Activated effector memory CD4-positive, alpha-beta T cell treated with Interleukin-2 at 50 U/mL for 16 hours (primary cell): ENCODE results near the gene FIBCD1.
"Not testable (repeated sequence)": the region's sequence is repeated elsewhere in the genome, so short reads cannot be mapped to it uniquely, and the experiment has no call there.

ENCODE experiments used
- DNase-seq: peaks from one replicate; pipeline ENCODE4 v3.0.0-alpha.2; 2020

The FIBCD1 gene

DNA sequence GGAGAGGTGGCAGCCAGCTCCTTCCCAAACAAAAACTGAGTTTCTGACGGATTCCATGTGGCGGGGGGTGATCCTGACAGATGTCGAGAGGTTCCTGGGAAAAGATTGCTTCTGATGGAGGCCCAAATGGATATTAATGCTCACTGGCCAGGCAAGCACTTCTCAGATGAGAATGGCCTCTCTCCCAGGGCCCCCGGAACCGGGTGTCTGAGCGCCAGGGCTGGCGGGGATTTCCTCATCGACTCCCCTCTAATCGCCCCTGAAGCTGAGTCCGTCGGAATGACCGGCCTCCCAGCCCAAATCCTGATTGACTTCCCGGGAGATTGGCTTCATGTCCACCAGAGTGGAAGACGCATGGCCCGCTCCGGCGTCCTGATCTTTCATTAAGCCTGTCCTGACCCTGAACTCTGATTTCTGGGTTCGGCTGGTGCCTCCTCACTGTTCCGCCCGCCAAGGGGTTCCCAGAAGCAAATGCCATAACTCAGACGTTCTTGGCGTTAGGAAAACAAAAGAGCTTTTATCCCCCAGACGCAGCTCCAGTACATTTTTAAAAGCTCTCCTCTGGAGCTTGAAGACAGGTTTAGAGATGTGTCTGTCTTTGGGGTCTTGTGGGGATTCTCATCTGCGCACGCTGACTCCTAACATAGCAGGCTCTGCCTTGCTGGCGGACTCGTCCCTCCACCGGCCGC, 17.6 kb downstream of the FIBCD1 start:
- DNase-seq = no peak

DNA sequence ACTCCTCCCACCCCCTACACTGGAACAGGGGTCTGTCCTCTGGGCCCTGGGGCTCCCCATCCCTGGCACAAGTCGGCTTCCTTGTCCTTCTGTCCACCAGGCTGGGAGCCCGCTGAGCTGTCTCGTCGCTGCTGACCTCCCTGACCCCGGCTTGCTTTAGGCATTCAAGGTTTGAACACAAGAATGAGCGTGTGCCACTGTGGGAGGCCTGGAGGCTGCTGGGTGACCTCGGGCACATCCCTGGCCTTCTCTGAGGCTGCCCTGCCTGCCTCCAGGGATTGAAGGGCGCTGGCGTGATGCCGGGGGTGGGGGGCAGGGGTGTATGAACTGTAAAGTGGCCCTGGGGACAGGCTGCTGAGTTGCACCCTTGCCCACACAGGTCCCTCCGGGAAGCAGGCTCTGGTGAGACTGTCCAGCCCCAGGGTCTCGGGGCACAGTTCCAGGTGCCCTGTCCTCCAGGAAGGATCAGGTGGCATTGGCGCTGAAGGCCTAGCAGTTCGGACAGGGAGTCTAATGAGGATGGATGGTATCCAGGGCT, 18.2 kb downstream of the FIBCD1 start:
- no peak for DNase-seq

DNA sequence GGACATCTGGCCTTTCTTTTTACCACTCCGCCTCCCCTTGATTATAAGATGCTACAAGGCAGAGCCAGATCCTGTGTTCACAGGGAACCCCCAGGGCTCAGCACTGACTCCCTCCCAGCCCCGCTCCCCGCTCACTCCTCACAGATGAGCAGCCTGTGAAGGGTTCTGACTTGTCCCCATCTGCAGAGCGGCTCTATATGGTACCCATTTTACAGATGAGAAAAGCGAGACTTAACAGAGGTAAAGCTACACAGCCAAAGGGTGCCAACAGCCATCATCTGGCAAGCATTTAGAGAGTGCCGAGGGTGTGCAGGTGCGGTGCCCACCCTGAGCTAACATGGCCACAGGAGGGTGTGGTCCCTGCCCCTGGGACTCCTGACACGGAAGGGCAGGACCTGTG, 18.8 kb downstream of the FIBCD1 start:
- DNase-seq = no peak

DNA sequence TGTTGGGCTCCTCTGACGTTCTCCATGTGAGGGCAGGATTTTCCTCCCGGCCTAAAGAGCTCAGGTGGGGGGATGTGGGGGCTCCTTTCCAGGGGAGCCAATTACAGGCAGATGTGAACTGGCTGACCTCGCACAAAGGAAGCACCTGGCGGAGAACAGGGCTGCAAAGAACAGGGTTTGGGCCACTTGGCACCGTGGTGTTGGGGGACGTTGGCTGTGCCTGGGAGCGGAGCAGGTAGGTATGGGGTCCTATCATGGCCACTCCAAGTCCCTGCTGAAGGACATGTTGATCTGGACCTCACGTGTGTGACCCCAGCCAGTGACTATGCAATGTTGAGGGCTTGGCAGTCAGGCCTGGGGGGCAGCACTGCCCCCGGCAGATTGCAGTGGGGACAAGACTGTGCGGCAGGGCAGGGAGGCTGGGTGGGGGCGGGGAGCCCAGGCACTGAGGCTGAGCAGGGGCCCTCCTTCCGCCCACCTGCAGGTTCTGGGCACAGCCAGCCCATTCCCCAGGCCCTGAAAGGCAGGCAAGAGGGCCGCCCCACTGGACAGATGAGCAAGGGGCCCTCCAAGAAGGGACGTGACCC, 19.4 kb downstream of the FIBCD1 start:
- no peak for DNase-seq

DNA sequence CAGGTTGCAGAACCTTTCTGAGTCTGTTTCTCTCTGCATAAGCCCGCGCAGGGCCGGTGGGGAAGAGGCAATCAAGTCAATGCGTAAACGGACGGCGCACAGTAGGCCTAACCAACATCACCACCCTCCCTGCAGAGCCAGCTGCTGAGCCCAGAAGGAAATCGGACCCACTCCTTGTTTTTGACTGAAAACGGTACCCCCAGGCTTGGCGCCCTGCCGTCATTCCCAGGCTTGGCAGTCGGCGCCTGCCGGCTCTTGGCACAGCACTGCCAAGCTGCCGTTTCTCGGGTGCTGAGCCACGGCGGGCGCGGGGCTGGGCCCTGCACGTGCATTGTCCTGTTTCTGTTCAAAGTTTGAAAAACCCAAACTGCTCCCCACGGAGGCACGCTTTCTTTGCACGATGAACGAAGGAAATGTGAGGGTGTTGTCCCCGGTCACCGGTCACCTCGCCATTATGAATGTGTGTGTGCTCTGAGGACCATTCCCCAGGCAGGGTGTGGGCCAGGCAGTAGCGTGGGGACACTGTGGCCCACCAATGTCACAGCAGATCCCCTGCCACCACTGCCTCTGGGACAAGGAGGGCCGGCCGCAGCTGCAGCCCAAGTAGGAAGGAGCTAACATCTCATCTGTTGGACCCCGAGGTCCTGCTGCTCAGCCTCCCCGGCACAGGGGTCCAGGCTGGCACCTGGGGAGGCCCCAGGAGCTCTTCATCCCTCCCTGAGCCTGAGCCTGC, 20.1 kb downstream of the FIBCD1 start:
- no peak for DNase-seq

DNA sequence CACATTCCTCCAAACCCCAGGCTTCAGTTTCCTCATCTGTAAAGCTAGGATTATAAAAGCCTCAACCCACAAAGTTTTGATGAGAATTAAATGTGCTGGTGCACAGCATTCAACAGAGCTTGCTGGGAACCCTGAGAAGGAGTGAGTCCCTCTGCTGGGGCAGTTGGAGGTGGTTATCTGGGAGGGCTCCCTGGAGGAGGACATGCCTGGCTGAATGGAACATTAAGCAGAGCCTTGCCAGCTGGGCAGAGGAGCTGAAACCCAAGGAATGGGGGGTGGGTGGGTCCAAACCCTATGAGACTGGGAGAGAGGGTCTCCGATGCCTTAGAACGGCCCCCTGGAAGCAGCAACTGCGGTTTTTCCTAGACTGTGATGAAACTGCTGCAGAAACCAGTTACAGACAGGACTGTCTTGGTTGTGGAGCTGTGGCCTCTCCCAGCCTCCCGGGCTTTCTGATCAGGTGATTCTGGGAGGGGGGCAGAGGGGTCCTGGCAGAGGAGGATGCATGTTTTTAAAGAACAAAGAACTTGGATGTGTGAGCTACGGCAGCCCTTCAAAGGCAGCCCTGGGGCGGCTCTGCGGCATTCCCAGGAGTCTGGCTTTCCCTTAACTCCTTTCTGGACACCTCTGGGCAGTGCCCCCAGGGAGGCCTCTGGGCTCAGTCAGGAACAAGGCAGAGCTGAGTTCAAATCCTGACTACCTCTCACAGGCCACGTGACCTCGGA, 20.8 kb downstream of the FIBCD1 start:
- DNase-seq = no peak

DNA sequence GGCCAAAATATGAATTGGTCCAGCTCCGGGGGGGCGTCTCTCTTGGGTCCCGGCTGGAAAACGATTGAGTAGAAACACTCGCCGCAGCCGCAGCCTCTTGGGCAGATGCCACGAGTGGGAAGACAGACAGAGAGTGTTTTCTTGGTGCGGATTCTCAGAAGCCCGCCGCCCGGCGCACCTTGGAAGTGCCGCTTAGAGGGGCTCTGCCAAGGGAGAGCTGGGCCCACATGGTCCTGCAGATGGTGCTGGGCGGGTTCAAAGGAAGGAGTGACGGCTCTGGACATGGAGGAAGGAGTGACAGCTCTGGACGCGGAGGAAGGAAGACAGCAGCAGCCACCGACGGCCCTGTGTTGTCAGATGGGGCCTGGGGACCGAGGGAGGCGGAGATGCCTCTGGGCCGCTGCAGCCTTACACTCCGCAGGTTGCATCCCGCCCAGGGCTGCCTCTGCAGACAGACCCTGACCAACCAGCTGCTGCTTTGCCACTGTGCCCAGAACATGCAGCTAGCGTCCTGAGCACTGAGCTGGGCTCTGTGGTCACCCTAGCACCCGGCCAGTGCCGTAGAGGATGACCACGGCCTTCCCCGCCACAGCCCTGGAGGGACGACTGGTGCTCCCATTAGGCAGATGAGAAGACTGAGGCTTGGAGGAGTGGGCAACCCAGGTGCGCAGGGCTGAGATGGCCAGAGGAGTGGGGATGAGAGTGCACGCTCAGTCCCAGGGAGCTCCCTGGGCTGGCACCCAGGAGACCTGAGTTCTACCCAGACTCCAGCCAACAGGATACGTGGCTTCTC, 21.7 kb downstream of the FIBCD1 start:
- no peak for DNase-seq

DNA sequence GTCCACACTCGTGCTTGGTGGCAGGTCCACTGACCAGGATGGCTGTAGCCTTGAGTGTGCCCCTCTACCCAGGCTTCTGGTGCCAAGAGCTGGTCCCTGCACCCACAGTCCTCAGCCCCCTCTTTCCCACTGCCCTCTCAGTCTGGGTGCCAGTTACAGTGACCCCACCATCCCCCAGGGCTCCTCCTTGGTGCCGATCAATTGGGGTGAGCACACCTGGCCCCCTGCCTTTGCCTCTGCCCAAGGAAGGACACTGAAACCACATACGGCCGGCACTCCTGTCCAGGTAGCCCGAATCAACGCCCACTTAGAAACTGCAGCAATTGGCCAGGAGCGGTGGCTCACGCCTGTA, 24.0 kb downstream of the FIBCD1 start:
- DNase-seq = no peak

DNA sequence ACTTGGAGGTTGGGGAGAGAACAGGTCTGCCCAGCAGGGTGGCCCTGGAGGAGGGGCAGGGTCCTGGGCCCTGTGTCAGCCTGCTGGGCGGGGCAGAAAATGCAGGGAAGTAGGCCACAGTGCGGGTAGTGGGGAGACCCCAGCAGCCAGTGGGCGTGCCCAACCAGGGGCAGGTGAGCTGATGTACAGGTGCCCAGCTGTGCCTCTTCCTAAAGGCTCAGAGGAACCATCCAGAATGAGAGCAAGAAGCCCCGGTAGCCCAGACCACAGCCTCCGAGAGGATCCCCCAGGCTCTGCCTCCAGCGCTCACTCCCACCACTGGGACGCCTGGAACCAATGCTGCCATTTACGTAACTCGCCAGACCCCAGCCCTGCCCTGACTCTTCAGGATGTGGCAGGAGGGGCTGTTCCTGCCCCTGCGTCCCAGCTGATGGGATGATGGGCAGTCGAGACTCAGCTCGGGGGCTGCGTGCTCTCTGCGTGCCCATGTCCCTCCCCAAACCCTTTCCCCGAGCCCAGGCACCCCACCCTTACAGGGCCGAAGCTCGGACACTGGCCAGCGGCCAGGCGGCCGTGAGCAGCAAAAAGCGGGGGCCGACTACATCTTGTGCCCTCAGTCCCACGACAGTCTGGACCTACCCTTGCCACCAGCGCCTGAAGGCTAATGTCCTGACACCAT, 24.5 kb downstream of the FIBCD1 start:
- no peak for DNase-seq

DNA sequence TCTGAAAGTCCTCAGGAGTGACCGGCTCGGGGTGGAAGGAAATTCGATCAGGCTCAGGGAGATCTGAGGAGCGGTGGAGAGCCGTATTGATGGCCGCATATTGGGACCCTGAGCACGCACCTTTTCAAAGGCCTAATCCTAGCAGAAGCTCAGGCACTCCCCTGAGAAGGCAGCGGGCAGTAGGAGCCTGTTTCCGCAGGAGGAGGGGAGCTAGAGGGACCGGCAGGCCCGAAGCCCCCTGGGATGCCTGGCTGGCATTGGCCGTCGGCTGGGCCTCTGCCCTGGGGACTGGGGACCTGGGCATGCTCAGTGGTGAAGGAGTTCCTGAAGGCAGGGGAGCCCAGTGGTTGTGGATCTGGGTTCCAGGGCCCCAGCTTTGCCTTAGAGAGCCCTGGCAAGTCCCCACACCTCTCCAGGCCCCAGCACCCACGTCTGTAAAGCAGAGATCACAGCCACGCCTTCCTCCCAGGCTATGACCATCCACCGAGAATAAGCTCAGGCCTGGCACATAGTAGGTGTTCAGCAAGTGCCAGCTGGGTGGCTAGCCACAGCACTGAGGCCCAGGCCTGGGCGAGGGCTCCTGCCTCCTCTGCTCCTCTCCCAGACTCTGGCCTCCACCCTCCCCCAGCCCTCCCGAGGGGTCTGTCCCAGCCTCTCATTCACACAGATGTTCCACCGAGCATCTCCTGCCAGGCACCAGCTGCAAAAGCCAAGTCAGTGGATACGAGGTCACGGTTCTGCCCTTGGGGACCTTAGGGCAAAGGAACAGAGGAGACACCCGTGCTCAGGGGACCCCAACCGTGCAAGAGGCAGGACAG, 25.2 kb downstream of the FIBCD1 start:
- DNase-seq = no peak

DNA sequence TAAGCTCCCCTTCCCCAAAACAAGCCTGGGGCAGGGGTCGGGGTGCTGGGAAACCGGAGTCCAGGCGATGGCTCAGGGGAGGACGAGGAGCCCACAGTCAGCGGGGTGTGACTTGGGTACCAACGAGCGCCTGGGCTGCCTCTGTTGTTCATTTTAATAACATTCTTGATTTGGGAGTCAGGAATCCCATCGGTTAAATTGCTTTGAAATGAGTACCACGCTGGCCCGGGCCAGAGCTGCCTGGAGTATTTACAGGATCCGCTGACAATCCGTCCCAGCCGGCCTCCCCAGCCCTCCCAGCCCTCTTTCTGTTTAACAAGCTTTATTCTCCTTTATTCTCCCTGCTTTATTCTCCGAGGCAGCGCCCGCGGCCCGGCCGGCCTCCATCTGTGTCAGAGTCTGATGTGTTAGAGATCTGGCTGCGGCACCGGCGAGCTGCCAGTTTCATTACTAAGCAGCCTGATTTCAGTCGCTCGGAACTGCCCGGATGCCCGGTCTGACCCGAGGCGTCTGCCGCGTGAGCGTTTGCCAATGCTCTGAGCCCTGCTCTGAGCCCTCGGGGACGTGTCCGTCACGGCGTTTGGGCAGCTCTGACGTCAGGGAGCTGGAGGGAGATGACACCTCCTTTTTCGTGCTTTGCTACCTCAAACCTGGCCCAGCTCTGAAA, 26.0 kb downstream of the FIBCD1 start:
- no peak for DNase-seq

DNA sequence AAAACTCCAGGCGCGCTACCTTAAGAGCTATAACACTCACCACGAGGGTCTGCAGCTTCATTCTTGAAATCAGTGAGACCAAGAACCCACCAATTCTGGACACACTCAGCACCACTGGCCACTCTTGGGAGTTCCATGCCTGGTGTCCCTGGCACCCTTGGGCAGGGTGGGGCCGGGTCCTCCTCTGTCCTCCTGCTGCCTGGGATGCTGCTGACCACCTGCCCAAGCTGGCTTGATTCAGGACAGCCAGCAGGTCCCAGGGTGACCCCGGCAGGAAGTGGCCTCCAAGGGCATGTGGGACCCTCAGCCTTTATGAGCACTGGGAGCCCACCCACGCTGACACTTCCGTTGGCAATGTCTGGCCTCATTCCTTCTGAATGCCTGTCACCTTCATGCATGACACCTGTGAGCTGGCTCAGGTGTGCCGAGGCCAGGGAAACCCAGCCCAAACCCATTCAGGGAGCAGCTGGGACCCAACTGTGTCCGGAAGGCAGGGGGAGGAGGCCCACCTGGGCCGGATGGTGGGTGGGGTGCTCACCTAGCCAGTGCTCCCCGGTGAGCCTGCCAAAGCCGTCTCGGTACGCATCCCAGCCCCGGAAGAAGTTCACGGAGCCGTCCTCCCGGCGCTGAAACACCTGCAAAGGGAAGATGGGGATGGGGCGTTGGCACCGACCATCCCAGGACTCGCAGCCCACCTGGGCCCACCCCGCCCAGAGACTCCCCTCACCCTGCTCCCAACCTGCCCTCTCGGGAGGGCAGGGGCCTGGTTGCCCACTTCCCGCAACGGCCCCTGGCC, 27.6 kb downstream of the FIBCD1 start:
- no peak for DNase-seq

DNA sequence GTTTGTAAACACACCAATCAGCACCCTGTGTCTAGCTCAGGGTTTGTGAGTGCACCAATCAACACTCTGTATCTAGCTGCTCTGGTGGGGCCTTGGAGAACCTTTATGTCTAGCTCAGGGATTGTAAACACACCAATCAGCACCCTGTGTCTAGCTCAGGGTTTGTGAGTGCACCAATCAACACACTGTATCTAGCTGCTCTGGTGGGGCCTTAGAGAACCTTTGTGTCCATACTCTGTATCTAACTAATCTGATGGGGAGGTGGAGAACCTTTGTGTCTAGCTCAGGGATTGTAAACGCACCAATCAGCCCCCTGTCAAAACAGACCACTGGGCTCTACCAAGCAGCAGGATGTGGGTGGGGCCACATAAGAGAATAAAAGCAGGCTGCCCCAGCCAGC, 28.4 kb downstream of the FIBCD1 start:
- DNase-seq = not testable (repeated sequence)

DNA sequence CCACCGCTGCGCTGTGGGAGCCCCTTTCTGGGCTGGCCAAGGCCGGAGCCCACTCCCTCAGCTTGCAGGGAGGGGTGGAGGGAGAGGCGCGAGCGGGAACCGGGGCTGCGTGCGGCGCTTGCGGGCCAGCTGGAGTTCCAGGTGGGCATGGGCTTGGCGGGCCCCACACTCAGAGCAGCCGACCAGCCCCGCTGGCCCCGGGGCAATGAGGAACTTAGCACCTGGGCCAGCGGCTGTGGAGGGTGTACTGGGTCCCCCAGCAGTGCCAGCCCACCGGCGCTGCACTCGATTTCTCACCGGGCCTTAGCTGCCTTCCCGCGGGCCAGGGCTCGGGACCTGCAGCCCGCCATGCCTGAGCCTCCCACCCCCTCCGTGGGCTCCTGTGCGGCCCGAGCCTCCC, 29.0 kb downstream of the FIBCD1 start:
- not testable (repeated sequence) for DNase-seq

DNA sequence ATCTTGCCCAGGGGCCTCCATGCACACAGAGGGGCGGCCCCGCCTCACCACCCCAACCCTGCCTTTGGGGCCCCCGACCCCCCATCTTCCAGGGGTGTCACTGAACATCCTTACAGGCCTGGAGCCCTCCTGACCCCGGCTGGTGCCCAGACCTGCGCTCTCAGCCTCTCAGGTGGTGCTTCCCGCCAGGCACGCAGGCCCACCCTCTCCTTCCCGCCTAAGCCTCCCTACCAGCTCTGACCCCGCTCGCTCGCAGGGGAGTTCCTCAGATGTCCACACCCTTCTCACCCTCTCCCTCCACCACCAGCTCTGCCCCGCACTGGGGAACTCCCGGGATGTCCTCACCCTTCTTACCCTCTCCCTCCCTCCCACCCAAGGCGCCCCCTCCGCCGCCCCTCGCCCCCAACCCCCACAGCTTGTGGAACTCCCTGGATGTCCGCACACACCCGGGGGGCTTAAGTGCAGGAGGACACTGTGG, 30.1 kb downstream of the FIBCD1 start:
- DNase-seq = no peak

DNA sequence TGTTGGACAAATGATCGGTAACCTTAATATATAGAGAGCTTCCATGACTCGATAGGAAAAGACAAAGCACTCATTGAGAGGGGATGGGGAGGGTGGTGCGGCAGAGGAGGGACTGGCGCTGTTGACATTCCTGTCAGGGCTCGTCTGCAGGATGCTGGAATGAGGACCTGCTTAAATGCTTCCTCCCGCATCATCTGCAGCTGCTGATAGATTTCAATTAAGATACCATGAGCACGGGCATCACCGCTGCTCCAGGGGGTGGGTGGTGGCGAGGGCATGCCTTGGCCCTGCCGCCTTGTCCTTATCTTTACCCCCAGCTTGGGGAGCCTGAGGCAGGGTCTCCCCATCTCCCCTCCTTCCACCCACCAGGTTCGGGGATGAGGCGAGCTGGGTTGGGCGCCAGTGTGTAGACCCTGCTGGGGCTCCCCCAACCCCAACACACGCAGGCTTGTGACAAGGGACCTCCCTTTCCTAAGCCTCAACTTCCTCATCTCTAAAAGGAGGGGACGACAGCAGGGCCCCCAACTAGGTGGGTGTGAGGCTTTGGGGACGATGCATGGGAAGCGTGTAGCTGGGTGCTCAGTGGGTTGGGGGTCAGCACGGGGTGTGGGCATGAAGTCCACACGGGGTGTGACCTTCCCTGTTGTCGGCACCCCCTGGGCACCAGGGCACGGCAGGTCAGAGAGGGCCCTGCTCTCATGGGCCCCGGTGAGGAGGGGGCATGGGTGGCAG, 30.7 kb downstream of the FIBCD1 start:
- no peak for DNase-seq

DNA sequence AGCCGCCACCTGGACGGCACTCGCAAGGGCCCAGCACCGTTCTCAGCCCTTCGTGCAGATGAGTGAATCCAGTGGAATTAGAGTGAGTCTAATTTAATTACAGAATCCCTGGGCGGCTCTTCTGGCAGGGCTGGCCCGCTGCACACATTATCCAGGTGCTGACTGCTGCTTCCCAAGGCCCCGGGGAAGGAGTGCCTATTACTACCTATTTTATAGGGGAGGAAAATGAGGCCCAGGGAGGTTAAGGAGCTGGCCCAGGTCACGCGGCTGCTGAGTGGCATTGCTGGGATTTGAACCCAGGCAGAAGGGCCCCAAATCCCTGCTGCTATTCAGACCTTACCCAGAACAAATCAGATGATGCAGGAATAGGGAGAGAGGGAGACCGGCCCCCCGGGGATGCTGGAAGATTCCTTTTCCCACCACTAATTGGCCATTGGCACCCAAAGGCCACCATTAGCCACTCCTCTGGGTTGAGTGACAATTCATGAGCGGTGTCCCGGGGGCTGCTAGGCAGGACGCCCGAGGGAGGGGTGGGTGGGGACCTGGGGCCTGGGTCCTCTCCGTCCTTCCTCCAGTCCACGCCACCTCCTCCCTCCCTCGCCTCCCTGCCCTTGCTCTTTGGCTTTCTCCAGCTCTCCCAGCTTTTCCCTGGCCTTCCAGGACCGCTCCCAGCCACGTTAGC, 32.2 kb downstream of the FIBCD1 start:
- no peak for DNase-seq
